ENCODE results near the gene ACTA1. TPM values are rescaled to one million over a fixed set of nuclear protein-coding genes. Genes with fewer than 3 reads are reported as not detected.

The ACTA1 gene
- total and polyA plus RNA-seq, 4 donors = 0.06 to 0.33 (median 0.08) TPM; not detected in 1

DNA sequence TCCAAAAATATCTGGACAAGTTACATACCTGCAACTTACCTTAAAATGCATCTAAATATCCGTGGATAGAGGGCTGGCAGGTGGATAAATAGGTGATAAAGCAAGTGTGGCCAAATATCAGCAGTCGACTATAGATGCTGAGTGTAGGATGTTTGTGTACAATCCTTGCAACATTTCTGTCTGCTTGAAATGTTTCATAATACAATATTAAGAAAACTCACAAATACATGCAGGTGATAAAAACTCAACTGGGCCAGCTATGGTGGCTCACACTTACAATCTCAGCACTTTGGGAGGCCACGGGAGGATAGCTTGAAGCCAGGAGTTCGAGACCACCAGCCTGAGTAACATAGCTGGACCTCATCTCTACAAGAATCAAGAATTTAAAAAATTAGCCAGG lies 41.0 kb downstream of the ACTA1 start (continued):
- TF ChIP-seq, protein P1, sequence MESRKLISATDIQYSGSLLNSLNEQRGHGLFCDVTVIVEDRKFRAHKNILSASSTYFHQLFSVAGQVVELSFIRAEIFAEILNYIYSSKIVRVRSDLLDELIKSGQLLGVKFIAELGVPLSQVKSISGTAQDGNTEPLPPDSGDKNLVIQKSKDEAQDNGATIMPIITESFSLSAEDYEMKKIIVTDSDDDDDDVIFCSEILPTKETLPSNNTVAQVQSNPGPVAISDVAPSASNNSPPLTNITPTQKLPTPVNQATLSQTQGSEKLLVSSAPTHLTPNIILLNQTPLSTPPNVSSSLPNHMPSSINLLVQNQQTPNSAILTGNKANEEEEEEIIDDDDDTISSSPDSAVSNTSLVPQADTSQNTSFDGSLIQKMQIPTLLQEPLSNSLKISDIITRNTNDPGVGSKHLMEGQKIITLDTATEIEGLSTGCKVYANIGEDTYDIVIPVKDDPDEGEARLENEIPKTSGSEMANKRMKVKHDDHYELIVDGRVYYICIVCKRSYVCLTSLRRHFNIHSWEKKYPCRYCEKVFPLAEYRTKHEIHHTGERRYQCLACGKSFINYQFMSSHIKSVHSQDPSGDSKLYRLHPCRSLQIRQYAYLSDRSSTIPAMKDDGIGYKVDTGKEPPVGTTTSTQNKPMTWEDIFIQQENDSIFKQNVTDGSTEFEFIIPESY (IDR thresholded peaks at IDR 0.05) = no peak
- TF ChIP-seq, protein P2, sequence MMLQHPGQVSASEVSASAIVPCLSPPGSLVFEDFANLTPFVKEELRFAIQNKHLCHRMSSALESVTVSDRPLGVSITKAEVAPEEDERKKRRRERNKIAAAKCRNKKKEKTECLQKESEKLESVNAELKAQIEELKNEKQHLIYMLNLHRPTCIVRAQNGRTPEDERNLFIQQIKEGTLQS (IDR thresholded peaks at IDR 0.05) = no peak
- TF ChIP-seq SP1 (IDR thresholded peaks at IDR 0.05) (no peak), RAD21 (IDR thresholded peaks at IDR 0.05) (no peak), TAF1 (conservative IDR thresholded peaks at IDR 0.05) (no peak), RXRA (IDR thresholded peaks at IDR 0.05) (no peak), YY1 (IDR thresholded peaks at IDR 0.05) (no peak)

DNA sequence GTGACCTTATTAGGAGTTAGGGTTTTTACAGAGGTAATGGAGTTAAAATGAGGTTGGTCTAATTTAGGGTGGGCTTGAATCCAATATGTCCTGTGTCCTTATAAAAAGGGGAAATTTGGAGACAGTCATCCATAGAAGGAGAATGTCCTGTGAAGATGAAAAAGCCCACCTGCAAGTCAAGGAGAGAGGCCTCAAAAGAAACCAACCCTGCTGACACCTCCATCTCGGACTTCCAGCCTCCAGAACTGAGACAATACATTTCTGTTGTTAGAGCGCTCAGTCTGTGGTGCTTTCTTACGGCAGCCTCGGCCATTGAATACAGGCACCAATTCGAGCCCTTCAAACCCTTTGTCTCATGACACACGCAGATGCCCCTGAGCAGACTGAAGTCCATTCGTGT lies 43.8 kb downstream of the ACTA1 start:
- no peaks in the 10 kb centered on the region for H3K4me1 ChIP-seq (ENCODE audit: control insufficient read depth in 4 of 4, insufficient read depth in 4 of 4, low read length in 3 of 4)
- no peak overlapping the region for H3K4me3 ChIP-seq (ENCODE audit: low read depth in 1 of 3, low read length in 3 of 3)
- DNase-seq (ENCODE audit: low spot score) = no peak
- no peaks in the 10 kb centered on the region for H3K27me3 ChIP-seq (ENCODE audit: control insufficient read depth in 4 of 4, insufficient read depth in 4 of 4, low read length in 3 of 4)
- 89% methylated on average over 7 of the region's 7 CpGs for WGBS
- no peak overlapping the region for H3K27ac ChIP-seq (ENCODE audit: low read depth in 1 of 2, low read length in 2 of 2)
- no peaks in the 10 kb centered on the region for H3K36me3 ChIP-seq (ENCODE audit: control insufficient read depth in 4 of 4, insufficient read depth in 3 of 4, low read depth in 1 of 4, low read length in 3 of 4)
- no peak for TF ChIP-seq HNF4A (conservative IDR thresholded peaks at IDR 0.05)
- no peak for TF ChIP-seq NR2F2 (IDR thresholded peaks at IDR 0.05)
- TF ChIP-seq HNF4G (IDR thresholded peaks at IDR 0.05) = no peak
- TF ChIP-seq, protein P2 (IDR thresholded peaks at IDR 0.05) = no peak
- no peak for TF ChIP-seq FOXA1 (IDR thresholded peaks at IDR 0.05)
- TF ChIP-seq JUND (IDR thresholded peaks at IDR 0.05) = no peak
- TF ChIP-seq, protein P3, sequence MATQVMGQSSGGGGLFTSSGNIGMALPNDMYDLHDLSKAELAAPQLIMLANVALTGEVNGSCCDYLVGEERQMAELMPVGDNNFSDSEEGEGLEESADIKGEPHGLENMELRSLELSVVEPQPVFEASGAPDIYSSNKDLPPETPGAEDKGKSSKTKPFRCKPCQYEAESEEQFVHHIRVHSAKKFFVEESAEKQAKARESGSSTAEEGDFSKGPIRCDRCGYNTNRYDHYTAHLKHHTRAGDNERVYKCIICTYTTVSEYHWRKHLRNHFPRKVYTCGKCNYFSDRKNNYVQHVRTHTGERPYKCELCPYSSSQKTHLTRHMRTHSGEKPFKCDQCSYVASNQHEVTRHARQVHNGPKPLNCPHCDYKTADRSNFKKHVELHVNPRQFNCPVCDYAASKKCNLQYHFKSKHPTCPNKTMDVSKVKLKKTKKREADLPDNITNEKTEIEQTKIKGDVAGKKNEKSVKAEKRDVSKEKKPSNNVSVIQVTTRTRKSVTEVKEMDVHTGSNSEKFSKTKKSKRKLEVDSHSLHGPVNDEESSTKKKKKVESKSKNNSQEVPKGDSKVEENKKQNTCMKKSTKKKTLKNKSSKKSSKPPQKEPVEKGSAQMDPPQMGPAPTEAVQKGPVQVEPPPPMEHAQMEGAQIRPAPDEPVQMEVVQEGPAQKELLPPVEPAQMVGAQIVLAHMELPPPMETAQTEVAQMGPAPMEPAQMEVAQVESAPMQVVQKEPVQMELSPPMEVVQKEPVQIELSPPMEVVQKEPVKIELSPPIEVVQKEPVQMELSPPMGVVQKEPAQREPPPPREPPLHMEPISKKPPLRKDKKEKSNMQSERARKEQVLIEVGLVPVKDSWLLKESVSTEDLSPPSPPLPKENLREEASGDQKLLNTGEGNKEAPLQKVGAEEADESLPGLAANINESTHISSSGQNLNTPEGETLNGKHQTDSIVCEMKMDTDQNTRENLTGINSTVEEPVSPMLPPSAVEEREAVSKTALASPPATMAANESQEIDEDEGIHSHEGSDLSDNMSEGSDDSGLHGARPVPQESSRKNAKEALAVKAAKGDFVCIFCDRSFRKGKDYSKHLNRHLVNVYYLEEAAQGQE (IDR thresholded peaks at IDR 0.05) = no peak
- TF ChIP-seq EGR1 (IDR thresholded peaks at IDR 0.05; ENCODE audit: low read depth in 2 of 2) = no peak
- no peak for TF ChIP-seq GABPA (IDR thresholded peaks at IDR 0.05 in 1 of 2, conservative IDR thresholded peaks at IDR 0.05 in 1 of 2)
- TF ChIP-seq, protein P4, sequence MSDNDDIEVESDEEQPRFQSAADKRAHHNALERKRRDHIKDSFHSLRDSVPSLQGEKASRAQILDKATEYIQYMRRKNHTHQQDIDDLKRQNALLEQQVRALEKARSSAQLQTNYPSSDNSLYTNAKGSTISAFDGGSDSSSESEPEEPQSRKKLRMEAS (IDR thresholded peaks at IDR 0.05) = no peak
- no peak overlapping the region for H3K9ac ChIP-seq (ENCODE audit: low read depth in 1 of 2, low read length in 2 of 2)
- peaks cover 0 to 2% (median 0%) of the 10 kb centered on the region in 4 donors for H3K9me3 ChIP-seq (ENCODE audit: control insufficient read depth in 4 of 4, low read length in 3 of 4)
